SU-DHL-6 (cell line): ENCODE measurements around the gene RNASE12.
"Not testable (repeated sequence)": the region's sequence is repeated elsewhere in the genome, so short reads cannot be mapped to it uniquely, and the experiment has no call there.

Source experiments
- H2AFZ ChIP-seq: fragments of 200-600 bp; sonication (generic); 2 replicates; pipeline ENCODE4 v1.6.1; 2014; ENCODE audit warnings: low read depth, mild to moderate bottlenecking, moderate library complexity, mixed read lengths, antibody characterized with exemption, low read length; ENCODE audit not compliant: severe bottlenecking
- H3F3A ChIP-seq: fragments of 200-600 bp; shearing (Covaris generic); 2 replicates; pipeline ENCODE4 v1.6.0; 2016; ENCODE audit warnings: antibody characterized with exemption, mild to moderate bottlenecking; ENCODE audit not compliant: insufficient read depth
- H3K27ac ChIP-seq: fragments of 200-600 bp; sonication (generic); 2 replicates; pipeline ENCODE4 v1.5.1; 2016; ENCODE audit warnings: low read depth, mild to moderate bottlenecking, low read length, moderate library complexity, mixed read lengths
- H3K27me3 ChIP-seq: fragments of 200-600 bp; sonication (generic), shearing (Covaris generic); 2 replicates; pipeline ENCODE4 v1.6.0; 2014; ENCODE audit warnings: mild to moderate bottlenecking, low read length
- H3K36me3 ChIP-seq: fragments of 200-600 bp; sonication (generic); 2 replicates; pipeline ENCODE4 v1.6.1; 2014; ENCODE audit warnings: mild to moderate bottlenecking, low read length, mixed read lengths
- H3K4me2 ChIP-seq: fragments of 300-600, 200-600 bp; shearing (Covaris generic), sonication (generic); 2 replicates; pipeline ENCODE4 v1.6.0; 2014; ENCODE audit warnings: low read length, low read depth, mild to moderate bottlenecking; ENCODE audit not compliant: poor library complexity, severe bottlenecking
- H3K4me3 ChIP-seq: fragments of 200-600 bp; sonication (generic); 2 replicates; pipeline ENCODE4 v1.5.1; 2014; ENCODE audit warnings: antibody characterized with exemption, low read length, mild to moderate bottlenecking, mixed read lengths; ENCODE audit not compliant: insufficient read depth, poor library complexity, severe bottlenecking
- H3K79me2 ChIP-seq: fragments of 200-600 bp; sonication (generic); 2 replicates; pipeline ENCODE4 v1.6.1; 2014; ENCODE audit warnings: mild to moderate bottlenecking, low read length, moderate library complexity; ENCODE audit not compliant: insufficient read depth
- H3K9ac ChIP-seq: fragments of 200-600 bp; sonication (generic); 2 replicates; pipeline ENCODE4 v1.7.0; 2014; ENCODE audit warnings: mild to moderate bottlenecking, low read length
- H3K9me2 ChIP-seq: fragments of 200-600 bp; sonication (generic); replicated peaks from 2 replicates; pipeline ENCODE4 v1.6.1; 2014; ENCODE audit warnings: low read length; ENCODE audit not compliant: insufficient read depth
- H3K9me3 ChIP-seq: fragments of 200-600 bp; sonication (generic); 2 replicates; pipeline ENCODE4 v1.6.1; 2014; ENCODE audit warnings: low read length, mixed read lengths; ENCODE audit not compliant: insufficient read depth
- H4K20me1 ChIP-seq: fragments of 200-600 bp; sonication (generic); 2 replicates; pipeline ENCODE4 v1.6.1; 2014; ENCODE audit warnings: low read depth, mild to moderate bottlenecking, antibody characterized with exemption, low read length, moderate library complexity, mixed read lengths
- CTCF ChIP-seq: fragments of 200-600 bp; sonication (generic); IDR thresholded peaks from one replicate; pipeline ENCODE4 v1.5.1; 2017; ENCODE audit warnings: antibody characterized with exemption, mild to moderate bottlenecking, low read length, moderate library complexity; ENCODE audit not compliant: insufficient read depth, poor library complexity, severe bottlenecking
- EZH2phosphoT487 ChIP-seq: fragments of 200-600 bp; sonication (generic), shearing (Covaris generic); conservative IDR thresholded peaks from 2 replicates; pipeline ENCODE4 v1.6.1; 2018; ENCODE audit warnings: mild to moderate bottlenecking, antibody characterized with exemption, low read length, moderate library complexity, mixed read lengths

Gene RNASE12

GRCh38 chr14:20620798-20621478, 29.8 kb upstream of the RNASE12 start:
- no peaks in the 10 kb centered on the region for H3F3A ChIP-seq
- H3K9ac ChIP-seq, result no peak overlapping the region
- H3K79me2 ChIP-seq, result no peaks in the 10 kb centered on the region
- no peak overlapping the region for H3K27ac ChIP-seq
- no peak overlapping the region for H2AFZ ChIP-seq
- H3K27me3 ChIP-seq, result no peaks in the 10 kb centered on the region
- H3K4me2 ChIP-seq, result no peak overlapping the region
- TF ChIP-seq CTCF, result no peak
- no peak for TF ChIP-seq EZH2phosphoT487
- no peaks in the 10 kb centered on the region for H3K36me3 ChIP-seq
- no peaks in the 10 kb centered on the region for H4K20me1 ChIP-seq
- H3K9me2 ChIP-seq, result no peaks in the 10 kb centered on the region
- no peak overlapping the region for H3K4me3 ChIP-seq
- no peaks in the 10 kb centered on the region for H3K9me3 ChIP-seq

- H3F3A ChIP-seq, H2AFZ ChIP-seq, H3K27me3 ChIP-seq, H3K9me3 ChIP-seq, H3K79me2 ChIP-seq, H3K27ac ChIP-seq, H3K9me2 ChIP-seq, H3K36me3 ChIP-seq, H3K4me3 ChIP-seq, H3K4me2 ChIP-seq, H4K20me1 ChIP-seq, H3K9ac ChIP-seq: not testable (repeated sequence)
Measured at GRCh38 chr14:20619688-20620087, 28.5 kb upstream of the RNASE12 start.

- Histone ChIP-seq H4K20me1 (no peaks in the 10 kb centered on the region), H3K9ac (no peak overlapping the region), H3K27me3 (no peaks in the 10 kb centered on the region), H3K9me2 (no peaks in the 10 kb centered on the region), H3F3A (peaks cover 10% of the 10 kb centered on the region; the same call in 1 of the 2 replicates), H3K27ac (no peak overlapping the region), H2AFZ (no peak overlapping the region), H3K79me2 (no peaks in the 10 kb centered on the region), H3K4me2 (no peak overlapping the region), H3K36me3 (no peaks in the 10 kb centered on the region), H3K4me3 (no peak overlapping the region), H3K9me3 (no peaks in the 10 kb centered on the region)
- no peak for TF ChIP-seq EZH2phosphoT487
- TF ChIP-seq CTCF, result no peak
Measured at GRCh38 chr14:20618271-20618749, 27.1 kb upstream of the RNASE12 start.

GRCh38 chr14:20617138-20618003, 26.2 kb upstream of the RNASE12 start:
- H3K79me2 ChIP-seq, result no peaks in the 10 kb centered on the region
- no peaks in the 10 kb centered on the region for H4K20me1 ChIP-seq
- H3K9ac ChIP-seq, result no peak overlapping the region
- H3K9me3 ChIP-seq, result no peaks in the 10 kb centered on the region
- no peaks in the 10 kb centered on the region for H3K36me3 ChIP-seq
- no peak overlapping the region for H3K4me3 ChIP-seq
- no peak overlapping the region for H3K27ac ChIP-seq
- no peaks in the 10 kb centered on the region for H3K9me2 ChIP-seq
- peaks cover 19% of the 10 kb centered on the region; the same call in 1 of the 2 replicates for H3F3A ChIP-seq
- no peak overlapping the region for H3K4me2 ChIP-seq
- H2AFZ ChIP-seq, result no peak overlapping the region
- TF ChIP-seq EZH2phosphoT487 (no peak), CTCF (no peak)
- H3K27me3 ChIP-seq, result no peaks in the 10 kb centered on the region
